Dedifferentiated amniotic fluid mesenchymal stem cell (primary cell): Measurements from ENCODE around the gene FGF4.

Experiments used
- DNase-seq: peaks from one replicate; pipeline ENCODE4 v3.0.0-alpha.2; 2016; ENCODE audit errors: extremely low spot score

The FGF4 gene

GRCh38 chr11:69775163-69775755 is at the start of gene FGF4:
FGF4 (minus strand) TSS chr11:69775341; CDS start chr11:69775084, 257 bp downstream.
- DNase-seq, result no peak

- DNase-seq, result no peak
Observed at GRCh38 chr11:69823641-69824265, 48.6 kb upstream of the FGF4 start.

- DNase-seq, result no peak
Observed at GRCh38 chr11:69822676-69823494, 47.7 kb upstream of the FGF4 start.

GRCh38 chr11:69821511-69822040 is 46.4 kb upstream of the FGF4 start:
- DNase-seq, result no peak

GRCh38 chr11:69820441-69820840 is 45.3 kb upstream of the FGF4 start:
- DNase-seq, result no peak

GRCh38 chr11:69819541-69820070 is 44.5 kb upstream of the FGF4 start:
- no peak for DNase-seq

- DNase-seq, result no peak
Observed at GRCh38 chr11:69818603-69819441, 43.7 kb upstream of the FGF4 start, which contains the start of gene FGF3. FGF3 (minus strand) TSS chr11:69819416; CDS start chr11:69818933, 483 bp downstream.

- DNase-seq, result no peak
Observed at GRCh38 chr11:69818231-69818602, 43.1 kb upstream of the FGF4 start.

- no peak for DNase-seq
Observed at GRCh38 chr11:69817265-69818230, 42.4 kb upstream of the FGF4 start.

GRCh38 chr11:69816671-69817070 is 41.5 kb upstream of the FGF4 start:
- DNase-seq, result no peak

GRCh38 chr11:69815973-69816372 is 40.8 kb upstream of the FGF4 start:
- DNase-seq, result no peak

- DNase-seq, result no peak
Observed at GRCh38 chr11:69814902-69815301, 39.8 kb upstream of the FGF4 start.

GRCh38 chr11:69814411-69814810 is 39.3 kb upstream of the FGF4 start:
- no peak for DNase-seq

- no peak for DNase-seq
Observed at GRCh38 chr11:69813839-69814238, 38.7 kb upstream of the FGF4 start.

- DNase-seq, result no peak
Observed at GRCh38 chr11:69812946-69813345, 37.8 kb upstream of the FGF4 start.

- DNase-seq, result no peak
Observed at GRCh38 chr11:69812256-69812655, 37.1 kb upstream of the FGF4 start.

GRCh38 chr11:69811431-69811830 is 36.3 kb upstream of the FGF4 start:
- DNase-seq, result no peak

GRCh38 chr11:69810289-69811118 is 35.4 kb upstream of the FGF4 start:
- no peak for DNase-seq

- DNase-seq, result no peak
Observed at GRCh38 chr11:69808667-69809086, 33.5 kb upstream of the FGF4 start.
